ENCODE data around the gene ZNF236. TPM values are rescaled to one million over a fixed set of nuclear protein-coding genes. Genes with fewer than 3 reads are reported as not detected.

The ZNF236 gene
- total RNA-seq, 1 donor from 2014 or later: 20.4 TPM

DNA sequence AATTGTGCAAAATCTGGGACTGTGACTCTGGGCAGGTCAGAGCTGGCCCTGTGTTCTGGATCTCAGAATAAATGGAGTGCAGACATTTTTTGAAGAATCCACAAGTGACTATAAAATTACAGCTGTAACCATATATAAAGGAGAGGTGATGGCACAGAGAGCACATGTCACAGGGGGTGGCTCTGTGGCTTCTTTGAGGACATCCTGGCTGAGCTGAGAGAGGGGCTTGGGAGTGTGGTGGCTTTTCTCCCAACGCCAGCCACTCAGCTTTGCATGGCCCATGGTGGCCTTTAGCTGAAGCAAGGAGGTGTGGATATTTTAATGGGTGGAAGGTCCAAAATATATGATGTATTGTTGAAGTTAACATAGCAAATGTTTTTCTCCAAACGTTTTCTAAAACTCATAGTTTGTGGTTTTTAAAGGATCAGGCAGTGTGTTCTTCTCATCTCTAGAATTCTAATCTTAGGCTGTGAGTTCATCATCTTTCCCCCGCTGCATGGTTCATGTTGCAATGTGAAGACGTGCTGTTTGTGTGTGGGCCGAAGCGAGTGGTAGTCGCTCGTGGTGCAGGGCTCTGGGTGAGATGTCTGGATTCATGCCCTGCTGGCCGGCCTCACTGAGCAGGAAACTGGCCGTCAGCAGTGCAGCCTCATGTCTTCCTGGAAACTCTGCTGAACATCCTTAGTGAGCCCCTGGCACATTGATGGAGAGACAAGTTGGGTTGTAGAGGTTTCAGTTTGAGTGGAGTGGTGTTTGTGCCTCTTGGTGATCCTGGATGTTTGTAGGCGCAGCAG lies 109.9 kb downstream of the ZNF236 start:
- no peak for DNase-seq (ENCODE audit: extremely low spot score, unreplicated experiment)
- H3K27me3 Mint-ChIP-seq (ENCODE audit: unreplicated experiment): no peaks in the 10 kb centered on the region
- TF ChIP-seq CTCF (IDR thresholded peaks at IDR 0.05): no peak
- H3K36me3 Mint-ChIP-seq (ENCODE audit: unreplicated experiment): peaks cover 42% of the 10 kb centered on the region
- H3K4me3 Mint-ChIP-seq (ENCODE audit: unreplicated experiment): no peak overlapping the region
- H3K4me1 Mint-ChIP-seq (ENCODE audit: unreplicated experiment): no peaks in the 10 kb centered on the region
- H3K27ac Mint-ChIP-seq (ENCODE audit: unreplicated experiment): no peak overlapping the region
- H3K9me3 Mint-ChIP-seq (ENCODE audit: unreplicated experiment): no peaks in the 10 kb centered on the region

DNA sequence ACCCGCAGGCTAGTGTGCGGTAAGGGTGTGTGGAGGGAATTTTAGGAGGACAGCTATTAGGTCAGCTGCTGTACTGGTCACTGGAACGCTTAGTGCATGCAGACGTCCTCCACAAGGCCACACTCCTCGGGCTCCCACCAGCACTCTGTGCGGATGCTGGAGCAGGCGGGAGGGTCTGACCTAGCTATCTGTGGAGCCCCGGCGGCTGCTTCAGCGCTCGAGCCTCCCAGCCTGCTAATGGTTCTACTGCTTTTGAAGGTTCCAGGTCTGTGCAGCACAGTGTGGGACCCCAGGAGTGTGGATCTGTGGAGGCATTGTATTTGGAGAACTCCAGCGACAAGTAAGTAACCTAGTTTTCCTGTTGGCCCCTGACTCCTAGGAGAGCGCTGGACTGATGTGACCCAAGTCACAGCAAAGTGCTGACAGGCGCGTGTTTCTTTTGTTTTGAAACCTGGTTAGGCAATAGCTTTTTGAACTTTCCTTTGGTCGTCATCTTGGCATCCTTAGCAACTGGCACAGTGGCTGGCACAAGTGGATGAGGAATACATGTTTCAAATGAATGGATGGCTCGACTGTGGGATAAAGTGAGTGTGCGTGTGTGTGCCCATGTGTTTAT lies 113.5 kb downstream of the ZNF236 start:
- Mint-ChIP-seq H3K27me3 (ENCODE audit: unreplicated experiment) (no peaks in the 10 kb centered on the region), H3K4me3 (ENCODE audit: unreplicated experiment) (no peak overlapping the region), H3K4me1 (ENCODE audit: unreplicated experiment) (no peaks in the 10 kb centered on the region), H3K27ac (ENCODE audit: unreplicated experiment) (no peak overlapping the region), H3K9me3 (ENCODE audit: unreplicated experiment) (no peaks in the 10 kb centered on the region), H3K36me3 (ENCODE audit: unreplicated experiment) (peaks cover 29% of the 10 kb centered on the region)
- TF ChIP-seq CTCF (IDR thresholded peaks at IDR 0.05): no peak
- DNase-seq (ENCODE audit: extremely low spot score, unreplicated experiment): no peak

DNA sequence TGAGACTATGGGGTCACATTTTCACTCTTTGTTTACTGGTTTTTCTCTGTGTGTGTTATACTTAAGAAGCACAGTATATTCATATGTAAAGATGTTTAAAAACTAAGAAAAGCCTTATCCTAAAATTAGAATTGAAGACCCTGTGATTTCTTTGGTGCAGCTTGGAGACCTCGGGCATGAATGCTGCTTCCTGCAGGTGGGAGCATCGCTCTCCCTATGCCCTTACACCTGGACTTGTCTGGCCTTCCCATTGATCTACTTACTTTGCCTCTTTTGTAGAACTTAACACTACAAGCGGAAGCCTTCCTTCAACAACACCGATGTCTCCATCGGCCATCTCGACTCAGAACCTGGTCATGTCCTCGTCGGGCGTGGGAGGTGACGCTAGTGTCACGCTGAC lies 114.5 kb downstream of the ZNF236 start:
- no peaks in the 10 kb centered on the region for H3K27me3 Mint-ChIP-seq (ENCODE audit: unreplicated experiment)
- no peaks in the 10 kb centered on the region for H3K4me1 Mint-ChIP-seq (ENCODE audit: unreplicated experiment)
- H3K4me3 Mint-ChIP-seq (ENCODE audit: unreplicated experiment): no peak overlapping the region
- H3K36me3 Mint-ChIP-seq (ENCODE audit: unreplicated experiment): peaks cover 27% of the 10 kb centered on the region
- no peaks in the 10 kb centered on the region for H3K9me3 Mint-ChIP-seq (ENCODE audit: unreplicated experiment)
- DNase-seq (ENCODE audit: extremely low spot score, unreplicated experiment): no peak
- TF ChIP-seq CTCF (IDR thresholded peaks at IDR 0.05): no peak
- H3K27ac Mint-ChIP-seq (ENCODE audit: unreplicated experiment): no peak overlapping the region

DNA sequence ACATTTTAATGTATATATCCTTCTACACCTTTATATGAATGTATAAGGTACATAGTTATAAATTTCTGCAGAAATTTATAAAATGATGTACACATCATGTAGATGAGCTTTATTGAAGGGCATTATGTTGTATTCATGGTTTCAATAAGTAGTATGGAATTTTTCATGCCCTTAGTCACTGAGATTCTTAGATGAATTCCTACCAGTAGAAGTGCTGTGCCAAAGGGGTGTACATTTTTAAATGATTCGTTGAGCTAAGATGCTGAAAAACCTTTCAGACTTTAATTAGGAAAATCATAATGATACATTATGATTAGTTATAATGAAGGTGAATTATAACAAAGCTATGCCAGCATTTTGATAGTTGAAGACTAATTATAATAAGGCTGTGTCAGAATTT lies 115.2 kb downstream of the ZNF236 start:
- Mint-ChIP-seq H3K27ac (ENCODE audit: unreplicated experiment) (no peak overlapping the region), H3K4me3 (ENCODE audit: unreplicated experiment) (no peak overlapping the region), H3K36me3 (ENCODE audit: unreplicated experiment) (peaks cover 20% of the 10 kb centered on the region), H3K4me1 (ENCODE audit: unreplicated experiment) (no peaks in the 10 kb centered on the region), H3K27me3 (ENCODE audit: unreplicated experiment) (no peaks in the 10 kb centered on the region), H3K9me3 (ENCODE audit: unreplicated experiment) (no peaks in the 10 kb centered on the region)
- TF ChIP-seq CTCF (IDR thresholded peaks at IDR 0.05): no peak
- DNase-seq (ENCODE audit: extremely low spot score, unreplicated experiment): no peak

- no peak for DNase-seq (ENCODE audit: extremely low spot score, unreplicated experiment)
- H3K27me3 Mint-ChIP-seq (ENCODE audit: unreplicated experiment): no peaks in the 10 kb centered on the region
- peaks cover under 1% of the 10 kb centered on the region for H3K4me1 Mint-ChIP-seq (ENCODE audit: unreplicated experiment)
- no peak overlapping the region for H3K4me3 Mint-ChIP-seq (ENCODE audit: unreplicated experiment)
- peaks cover 17% of the 10 kb centered on the region for H3K36me3 Mint-ChIP-seq (ENCODE audit: unreplicated experiment)
- H3K9me3 Mint-ChIP-seq (ENCODE audit: unreplicated experiment): no peaks in the 10 kb centered on the region
- H3K27ac Mint-ChIP-seq (ENCODE audit: unreplicated experiment): no peak overlapping the region
- no peak for TF ChIP-seq CTCF (IDR thresholded peaks at IDR 0.05)
Measured at GRCh38 chr18:76938619-76939018, 116.3 kb downstream of the ZNF236 start.
